Measurements from ENCODE around the gene AK3. TPM values are rescaled to one million over a fixed set of nuclear protein-coding genes. Genes with fewer than 3 reads are reported as not detected.
A peak's percentile ranks its signal among the peaks of the same experiment; 100 is the strongest.

The AK3 gene
- total and polyA plus RNA-seq, 2 of the 8 experiments (the other 6 are each of a cell fraction or from before 2014, with no cell fraction given), result 8.9 to 30.0 TPM

DNA sequence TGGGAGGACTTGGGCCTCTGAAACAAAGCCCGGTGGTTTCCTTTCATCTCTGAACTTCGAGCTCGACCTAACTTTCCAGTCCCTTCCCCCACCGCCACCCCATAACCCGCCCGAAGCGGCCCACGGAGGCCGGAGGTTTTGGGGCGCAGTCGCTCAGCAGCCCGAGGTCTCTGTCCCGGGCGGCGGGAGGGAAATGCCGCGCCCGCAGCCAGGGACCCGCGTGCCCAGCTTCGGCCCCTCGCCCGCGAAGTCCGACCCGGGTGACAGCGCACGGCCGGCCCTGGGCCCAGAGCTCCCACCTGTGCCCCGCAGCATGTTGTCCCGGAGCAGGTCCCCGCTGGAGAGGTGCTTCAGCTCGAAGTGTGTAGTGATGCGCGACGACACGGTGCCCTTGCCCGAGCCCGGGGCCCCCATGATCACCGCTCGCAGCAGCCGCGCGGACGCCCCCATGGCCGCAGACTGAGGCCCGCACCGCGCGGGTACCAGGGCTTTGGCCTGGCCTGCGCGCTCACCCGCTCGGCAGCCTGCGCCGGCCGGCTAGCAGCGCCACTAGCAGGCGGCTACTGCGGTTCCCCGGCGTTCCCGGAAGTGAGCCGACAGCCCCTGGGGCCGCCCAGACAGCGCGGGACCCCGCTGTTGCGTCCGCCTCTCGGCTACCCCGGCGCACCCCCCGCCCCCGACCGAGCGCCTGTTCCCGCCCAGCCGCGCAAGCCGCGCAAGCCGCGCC lies at the start of gene AK3 (continued):
- TF ChIP-seq NANOG (IDR thresholded peaks at IDR 0.05; ENCODE audit: insufficient read depth, low read depth, low read length, poor library complexity, severe bottlenecking), result no peak
- no peak for TF ChIP-seq EP300 (IDR thresholded peaks at IDR 0.05; ENCODE audit: borderline replicate concordance in 1 of 2, low read depth in 2 of 2, low read length in 2 of 2)
- TF ChIP-seq, protein P1, sequence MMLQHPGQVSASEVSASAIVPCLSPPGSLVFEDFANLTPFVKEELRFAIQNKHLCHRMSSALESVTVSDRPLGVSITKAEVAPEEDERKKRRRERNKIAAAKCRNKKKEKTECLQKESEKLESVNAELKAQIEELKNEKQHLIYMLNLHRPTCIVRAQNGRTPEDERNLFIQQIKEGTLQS (IDR thresholded peaks at IDR 0.05; ENCODE audit: insufficient read depth, low read depth, low read length), result no peak
- TF ChIP-seq PHF8 (conservative IDR thresholded peaks at IDR 0.05; ENCODE audit: low read depth, low read length), result peak; percentile 64
- no peak for TF ChIP-seq FOSL1 (IDR thresholded peaks at IDR 0.05; ENCODE audit: insufficient read depth, low read depth, low read length)
- TF ChIP-seq JUN (IDR thresholded peaks at IDR 0.05; ENCODE audit: low read depth, low read length), result no peak
- no peak for TF ChIP-seq CHD1 (IDR thresholded peaks at IDR 0.05; ENCODE audit: low read depth, low read length)
- TF ChIP-seq TAF1 (IDR thresholded peaks at IDR 0.05; ENCODE audit: low read depth, low read length), result peak; percentile 79
- TF ChIP-seq, protein P2, sequence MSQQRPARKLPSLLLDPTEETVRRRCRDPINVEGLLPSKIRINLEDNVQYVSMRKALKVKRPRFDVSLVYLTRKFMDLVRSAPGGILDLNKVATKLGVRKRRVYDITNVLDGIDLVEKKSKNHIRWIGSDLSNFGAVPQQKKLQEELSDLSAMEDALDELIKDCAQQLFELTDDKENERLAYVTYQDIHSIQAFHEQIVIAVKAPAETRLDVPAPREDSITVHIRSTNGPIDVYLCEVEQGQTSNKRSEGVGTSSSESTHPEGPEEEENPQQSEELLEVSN (IDR thresholded peaks at IDR 0.05), result peak; percentile 86
- no peak for TF ChIP-seq GTF2F1 (IDR thresholded peaks at IDR 0.05; ENCODE audit: borderline replicate concordance, low read depth, low read length)
- peak; percentile 2 to 63; a peak in 2 of 4 replicates for TF ChIP-seq HDAC2 (IDR thresholded peaks at IDR 0.05; ENCODE audit: borderline replicate concordance in 1 of 2, low read depth in 2 of 2, low read length in 2 of 2)
- no peak for TF ChIP-seq CBX5 (IDR thresholded peaks at IDR 0.05; ENCODE audit: low read depth, low read length)
- no peak for TF ChIP-seq RXRA (IDR thresholded peaks at IDR 0.05; ENCODE audit: insufficient read depth, low read depth, low read length)
- no peak for TF ChIP-seq HDAC6 (IDR thresholded peaks at IDR 0.05; ENCODE audit: low read depth, low read length)
- TF ChIP-seq CEBPB (IDR thresholded peaks at IDR 0.05; ENCODE audit: low read depth, low read length), result no peak
- TF ChIP-seq CBX8 (IDR thresholded peaks at IDR 0.05; ENCODE audit: borderline replicate concordance, low read depth, low read length), result no peak
- no peak for TF ChIP-seq BRCA1 (IDR thresholded peaks at IDR 0.05; ENCODE audit: low read depth, low read length)
- no peak for TF ChIP-seq SP1 (IDR thresholded peaks at IDR 0.05; ENCODE audit: low read depth, low read length)
- TF ChIP-seq KDM5A (IDR thresholded peaks at IDR 0.05; ENCODE audit: low read length), result no peak
- no peak for TF ChIP-seq CTBP2 (IDR thresholded peaks at IDR 0.05; ENCODE audit: borderline replicate concordance, insufficient read depth, insufficient read length, low read length)
- no peak for TF ChIP-seq MAFK (IDR thresholded peaks at IDR 0.05; ENCODE audit: low read depth, low read length)
- TF ChIP-seq SP4 (IDR thresholded peaks at IDR 0.05; ENCODE audit: low read length), result no peak
- no peak for TF ChIP-seq BCL11A (IDR thresholded peaks at IDR 0.05; ENCODE audit: low read depth in 2 of 2, low read length in 2 of 2)

Data from H1 (cell line).